Kidney (tissue), 14 donors: ENCODE measurements around the gene SLC25A48. TPM values are rescaled to one million over a fixed set of nuclear protein-coding genes. Genes with fewer than 3 reads are reported as not detected.

Experiments used
- DNase-seq, 5 donors: peaks; one replicate each; pipeline ENCODE4 v3.0.0-alpha.2; 2013 to 2020
- FAIRE-seq: peaks from 2 replicates; lab custom pipeline; 2012; peaks lifted over from hg19 to GRCh38; lab: Jason Lieb, UNC
- H3K27ac ChIP-seq, 2 donors: one replicate each; pipeline ENCODE4 v1.7.0; 2013; ENCODE audit warnings: low read depth in 2 of 2, low read length in 2 of 2, inconsistent platforms in 1 of 2
- H3K27me3 ChIP-seq: one replicate; pipeline ENCODE4 v1.7.1; 2013; ENCODE audit warnings: low read length, inconsistent platforms; ENCODE audit not compliant: control insufficient read depth, insufficient read depth
- H3K36me3 ChIP-seq, 3 donors: one replicate each; pipeline versions ENCODE4 v1.7.0 to v1.7.1; 2013; ENCODE audit warnings: low read length in 3 of 3, control low read depth in 1 of 3, inconsistent platforms in 1 of 3; ENCODE audit not compliant: insufficient read depth in 3 of 3, control insufficient read depth in 2 of 3
- H3K4me1 ChIP-seq, 3 donors: one replicate each; pipeline versions ENCODE4 v1.7.0 to v1.7.1; 2013; ENCODE audit warnings: low read length in 3 of 3, inconsistent platforms in 1 of 3, low read depth in 1 of 3; ENCODE audit not compliant: control insufficient read depth in 2 of 3, insufficient read depth in 2 of 3
- H3K4me3 ChIP-seq, 3 donors: one replicate each; pipeline versions ENCODE4 v1.7.0 to v1.8.1; 2013; ENCODE audit warnings: low read length in 3 of 3, control low read depth in 1 of 3, inconsistent platforms in 1 of 3
- H3K9ac ChIP-seq, 3 donors: one replicate each; pipeline versions ENCODE4 v1.7.0 to v1.7.1; 2013; ENCODE audit warnings: low read length in 3 of 3, control low read depth in 1 of 3, inconsistent platforms in 1 of 3
- H3K9me3 ChIP-seq, 3 donors: one replicate each; pipeline versions ENCODE4 v1.7.0 to v1.7.1; 2013; ENCODE audit warnings: low read length in 3 of 3, control low read depth in 1 of 3, inconsistent platforms in 1 of 3; ENCODE audit not compliant: control insufficient read depth in 2 of 3, insufficient read depth in 1 of 3
- intact Hi-C: fragments of 100-400 bp; cut with DNase I; formaldehyde crosslinking; loops from one replicate; pipeline ENCODE4 v1.11.1; 2022
- polyA plus RNA-seq: library from polyadenylated mRNA; stranded (reverse); fragments of 350-450 nt; fragmentation: Illumina TruSeq; extraction: RNeasy Lipid Tissue Mini Kit (QIAGEN cat#74804); gene quantifications from one replicate; pipeline ENCODE4 v1.2.3, GENCODE V29; 2014; ENCODE audit warnings: low read depth, low replicate concordance; ENCODE audit not compliant: insufficient read depth
- total RNA-seq: library from RNA; stranded (reverse); fragmentation: NEBNext Ultra II Directional; extraction: Animal tissue kit (Norgen Biotek cat#: 25700); gene quantifications from one replicate; pipeline ENCODE4 v1.2.1, GENCODE V29; 2021
- TF ChIP-seq, protein P1 (sequence below): IDR thresholded peaks from 3 replicates; pipeline ENCODE4 v1.5.1; 2012; ENCODE audit warnings: mild to moderate bottlenecking, moderate library complexity, borderline replicate concordance; ENCODE audit not compliant: insufficient read depth; ENCODE audit errors: extremely low read depth
- donor health status: control.
- donor health status: control.
- donor health status: control.
- donor health status: control.
- donor health status: control.
- donor health status: DM: yes; HTN: yes; CAD: no.
- donor health status: Normal renal cell carcinoma (clear cell type).

SLC25A48 gene
- total and polyA plus RNA-seq, 2 donors from 2014 or later: 1.7 to 10.4 TPM

DNA sequence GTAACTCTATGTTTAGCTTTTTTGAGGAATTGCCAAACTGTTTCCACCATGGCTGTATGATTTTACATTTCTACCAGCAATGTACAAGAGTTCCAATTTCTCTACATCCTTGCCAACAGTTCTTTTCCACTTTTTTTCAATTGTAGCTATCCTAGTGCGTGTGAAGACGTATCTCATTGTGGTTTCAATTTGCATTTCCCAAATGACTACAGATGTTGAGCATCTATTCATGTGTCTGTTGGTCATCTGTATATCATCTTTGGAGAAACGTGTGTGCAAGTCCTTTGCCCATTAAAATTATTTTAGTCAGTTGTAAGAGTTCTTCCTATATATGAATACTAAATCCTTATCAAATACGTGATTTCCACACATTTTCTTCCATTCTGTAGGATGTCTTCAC lies 6.5 kb downstream of the SLC25A48 start:
- Histone ChIP-seq H3K9ac (no peak overlapping the region), H3K4me3 (no peak overlapping the region), H3K27me3 (no peaks in the 10 kb centered on the region), H3K27ac (no peak overlapping the region), H3K9me3 (no peaks in the 10 kb centered on the region), H3K4me1 (peaks cover 0 to 10% (median 0%) of the 10 kb centered on the region in 3 donors), H3K36me3 (no peaks in the 10 kb centered on the region)
- intact Hi-C loops: no loop called here
- FAIRE-seq (no peak), DNase-seq (no peak)
- TF ChIP-seq, protein P1, sequence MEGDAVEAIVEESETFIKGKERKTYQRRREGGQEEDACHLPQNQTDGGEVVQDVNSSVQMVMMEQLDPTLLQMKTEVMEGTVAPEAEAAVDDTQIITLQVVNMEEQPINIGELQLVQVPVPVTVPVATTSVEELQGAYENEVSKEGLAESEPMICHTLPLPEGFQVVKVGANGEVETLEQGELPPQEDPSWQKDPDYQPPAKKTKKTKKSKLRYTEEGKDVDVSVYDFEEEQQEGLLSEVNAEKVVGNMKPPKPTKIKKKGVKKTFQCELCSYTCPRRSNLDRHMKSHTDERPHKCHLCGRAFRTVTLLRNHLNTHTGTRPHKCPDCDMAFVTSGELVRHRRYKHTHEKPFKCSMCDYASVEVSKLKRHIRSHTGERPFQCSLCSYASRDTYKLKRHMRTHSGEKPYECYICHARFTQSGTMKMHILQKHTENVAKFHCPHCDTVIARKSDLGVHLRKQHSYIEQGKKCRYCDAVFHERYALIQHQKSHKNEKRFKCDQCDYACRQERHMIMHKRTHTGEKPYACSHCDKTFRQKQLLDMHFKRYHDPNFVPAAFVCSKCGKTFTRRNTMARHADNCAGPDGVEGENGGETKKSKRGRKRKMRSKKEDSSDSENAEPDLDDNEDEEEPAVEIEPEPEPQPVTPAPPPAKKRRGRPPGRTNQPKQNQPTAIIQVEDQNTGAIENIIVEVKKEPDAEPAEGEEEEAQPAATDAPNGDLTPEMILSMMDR: no peak

DNA sequence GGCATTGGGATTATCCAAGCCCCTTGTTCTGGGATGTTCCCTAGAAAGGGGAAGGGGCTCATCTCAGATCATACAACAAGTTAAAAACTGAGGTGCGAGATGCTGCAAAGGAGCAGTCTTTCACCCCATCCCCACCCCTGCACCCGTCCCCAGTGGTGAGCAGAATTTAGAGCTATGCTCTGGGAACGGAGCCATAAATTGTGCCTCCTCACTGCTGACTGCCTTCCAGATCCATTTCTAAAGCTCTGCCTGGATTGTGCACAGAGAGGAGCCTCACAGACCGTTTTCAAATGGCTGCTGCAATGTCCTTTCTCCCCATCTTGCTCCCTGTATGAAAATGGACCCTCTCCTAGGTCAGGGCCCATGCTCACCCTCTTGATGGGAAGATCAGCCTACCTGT lies 8.3 kb downstream of the SLC25A48 start:
- intact Hi-C loops: no loop called here
- TF ChIP-seq, protein P1: no peak
- Histone ChIP-seq H3K4me3 (no peak overlapping the region), H3K9ac (no peak overlapping the region), H3K36me3 (no peaks in the 10 kb centered on the region), H3K9me3 (no peaks in the 10 kb centered on the region), H3K4me1 (peaks cover 0 to 10% (median 0%) of the 10 kb centered on the region in 3 donors), H3K27ac (no peak overlapping the region), H3K27me3 (no peaks in the 10 kb centered on the region)
- no peak for FAIRE-seq
- no peak for DNase-seq

DNA sequence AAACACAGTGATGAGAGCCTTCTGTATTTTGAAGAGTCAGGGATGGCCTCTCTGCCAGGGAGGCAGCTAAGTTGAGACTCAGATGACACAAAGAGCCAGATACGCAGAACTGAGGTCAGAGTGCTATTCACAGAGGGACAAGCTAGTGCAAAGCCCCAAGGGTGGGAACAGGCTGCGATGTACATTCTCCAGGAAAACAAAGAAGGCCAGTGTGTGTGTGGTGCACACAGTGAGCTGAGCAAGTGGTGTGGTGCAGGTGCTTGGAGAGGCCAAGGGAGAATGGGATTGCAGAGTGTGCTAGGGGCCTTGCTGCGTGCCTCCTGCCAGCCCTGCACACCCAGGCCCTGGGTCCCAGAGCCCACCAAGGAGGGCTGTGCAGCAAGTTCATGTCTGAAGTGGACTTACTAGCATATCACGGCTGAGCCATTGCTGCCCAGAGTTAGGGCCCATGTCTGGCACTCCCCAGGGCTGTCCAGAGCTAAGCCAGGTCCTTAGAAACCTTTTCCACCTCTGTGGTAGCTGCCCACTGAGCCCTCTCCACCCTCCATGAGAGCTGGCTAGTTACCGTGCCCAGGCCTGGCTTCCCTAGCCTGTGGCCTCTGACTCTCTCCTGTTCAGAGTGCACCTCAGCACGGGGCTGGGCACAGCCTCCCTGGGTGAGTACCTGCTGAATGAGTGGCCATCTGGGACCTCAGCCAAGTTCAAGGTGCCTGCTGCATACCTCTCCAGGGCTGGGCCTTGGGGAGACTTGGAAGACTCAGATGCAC lies 9.3 kb downstream of the SLC25A48 start:
- DNase-seq (no peak), FAIRE-seq (no peak)
- Histone ChIP-seq H3K36me3 (no peaks in the 10 kb centered on the region), H3K9me3 (no peaks in the 10 kb centered on the region), H3K9ac (no peak overlapping the region), H3K27ac (no peak overlapping the region), H3K4me1 (peaks cover 0 to 10% (median 0%) of the 10 kb centered on the region in 3 donors), H3K27me3 (no peaks in the 10 kb centered on the region), H3K4me3 (no peak overlapping the region)
- TF ChIP-seq, protein P1: no peak
- intact Hi-C loops: no loop called here

DNA sequence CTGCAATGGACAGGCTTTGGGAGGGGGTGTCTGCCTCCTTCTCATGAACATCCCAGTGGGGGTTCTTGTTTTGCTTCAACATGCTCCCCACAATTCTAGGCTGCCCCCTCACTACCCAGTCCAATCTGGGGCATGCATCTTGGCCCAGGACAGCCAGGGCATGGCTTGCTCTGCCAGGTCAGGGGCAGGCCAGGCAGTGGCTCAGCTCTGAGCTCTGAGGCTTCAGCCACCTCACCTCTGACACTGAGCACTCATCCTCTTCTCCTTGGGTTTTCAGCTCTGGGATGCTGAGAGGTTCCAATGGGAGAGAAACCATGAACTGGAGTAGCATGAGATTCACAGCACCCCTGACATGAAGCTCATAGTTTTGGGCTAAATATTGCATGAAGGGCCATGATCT lies 11.8 kb downstream of the SLC25A48 start:
- no peak overlapping the region for H3K9ac ChIP-seq
- no peaks in the 10 kb centered on the region for H3K27me3 ChIP-seq
- H3K4me3 ChIP-seq: no peak overlapping the region
- FAIRE-seq (no peak), DNase-seq (no peak)
- H3K4me1 ChIP-seq: peaks cover 0 to 7% (median 0%) of the 10 kb centered on the region in 3 donors
- H3K9me3 ChIP-seq: no peaks in the 10 kb centered on the region
- H3K27ac ChIP-seq: no peak overlapping the region
- no peaks in the 10 kb centered on the region for H3K36me3 ChIP-seq
- TF ChIP-seq, protein P1: no peak
- intact Hi-C loops: no loop called here
